HAP-1 (cell line): Measurements from ENCODE around the gene TMEM129.
"Not testable (repeated sequence)": the region's sequence is repeated elsewhere in the genome, so short reads cannot be mapped to it uniquely, and the experiment has no call there.

ENCODE experiments used
- DNase-seq, 2 experiments: peaks; one replicate each; pipeline ENCODE4 v3.0.0-alpha.2; 2016 to 2020; ENCODE audit warnings: low spot score in 2 of 2
- H3K27me3 ChIP-seq: fragments of 250-450 bp; sonication (Bioruptor Pico); 2 replicates; pipeline ENCODE4 v1.5.1; 2020; ENCODE audit warnings: low read depth, mild to moderate bottlenecking, moderate library complexity
- H3K36me3 ChIP-seq: fragments of 250-450 bp; sonication (Bioruptor Pico); replicated peaks from 2 replicates; pipeline ENCODE4 v1.5.1; 2020; ENCODE audit warnings: mild to moderate bottlenecking
- H3K4me1 ChIP-seq: fragments of 250-450 bp; sonication (Bioruptor Pico); 2 replicates; pipeline ENCODE4 v1.5.1; 2020; ENCODE audit warnings: mild to moderate bottlenecking
- H3K4me3 ChIP-seq: fragments of 250-450 bp; sonication (Bioruptor Pico); 2 replicates; pipeline ENCODE4 v1.5.1; 2020; ENCODE audit warnings: mild to moderate bottlenecking, moderate library complexity
- H3K9me3 ChIP-seq: fragments of 250-450 bp; sonication (Bioruptor Pico); 2 replicates; pipeline ENCODE4 v1.5.1; 2020; ENCODE audit warnings: mild to moderate bottlenecking, moderate library complexity
- in situ Hi-C: fragments of 300-500 bp; cut with MboI; formaldehyde crosslinking; loops from 3 replicates; pipeline ENCODE4 v1.14.3; 2020; ENCODE audit warnings: low sequenced_read_pairs, inconsistent platforms, mixed read lengths

TMEM129 gene

DNA sequence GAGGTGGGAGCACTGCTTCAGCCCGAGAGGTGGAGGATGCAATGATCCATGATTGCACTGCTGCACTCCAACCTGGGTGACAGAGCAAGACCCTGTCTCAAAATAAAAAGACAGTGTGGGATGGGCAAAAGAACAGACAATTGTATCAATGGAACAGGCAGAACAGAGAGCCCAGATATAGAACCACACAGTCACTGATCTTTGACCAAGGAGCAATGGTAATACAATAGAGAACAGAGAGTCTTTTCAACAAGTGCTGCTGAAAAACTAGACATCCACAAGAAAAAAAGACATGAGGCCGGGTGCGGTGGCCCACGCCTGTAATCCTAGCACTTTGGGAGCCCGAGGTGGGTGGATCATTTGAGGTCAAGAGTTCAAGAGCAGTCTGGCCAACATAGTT lies 42.9 kb downstream of the TMEM129 start:
- H3K4me3 ChIP-seq: no peak overlapping the region
- no peaks in the 10 kb centered on the region for H3K9me3 ChIP-seq
- H3K27me3 ChIP-seq: no peaks in the 10 kb centered on the region
- no peaks in the 10 kb centered on the region for H3K36me3 ChIP-seq
- in situ Hi-C loops: no loop called here
- H3K4me1 ChIP-seq: no peaks in the 10 kb centered on the region
- no peak for DNase-seq

DNA sequence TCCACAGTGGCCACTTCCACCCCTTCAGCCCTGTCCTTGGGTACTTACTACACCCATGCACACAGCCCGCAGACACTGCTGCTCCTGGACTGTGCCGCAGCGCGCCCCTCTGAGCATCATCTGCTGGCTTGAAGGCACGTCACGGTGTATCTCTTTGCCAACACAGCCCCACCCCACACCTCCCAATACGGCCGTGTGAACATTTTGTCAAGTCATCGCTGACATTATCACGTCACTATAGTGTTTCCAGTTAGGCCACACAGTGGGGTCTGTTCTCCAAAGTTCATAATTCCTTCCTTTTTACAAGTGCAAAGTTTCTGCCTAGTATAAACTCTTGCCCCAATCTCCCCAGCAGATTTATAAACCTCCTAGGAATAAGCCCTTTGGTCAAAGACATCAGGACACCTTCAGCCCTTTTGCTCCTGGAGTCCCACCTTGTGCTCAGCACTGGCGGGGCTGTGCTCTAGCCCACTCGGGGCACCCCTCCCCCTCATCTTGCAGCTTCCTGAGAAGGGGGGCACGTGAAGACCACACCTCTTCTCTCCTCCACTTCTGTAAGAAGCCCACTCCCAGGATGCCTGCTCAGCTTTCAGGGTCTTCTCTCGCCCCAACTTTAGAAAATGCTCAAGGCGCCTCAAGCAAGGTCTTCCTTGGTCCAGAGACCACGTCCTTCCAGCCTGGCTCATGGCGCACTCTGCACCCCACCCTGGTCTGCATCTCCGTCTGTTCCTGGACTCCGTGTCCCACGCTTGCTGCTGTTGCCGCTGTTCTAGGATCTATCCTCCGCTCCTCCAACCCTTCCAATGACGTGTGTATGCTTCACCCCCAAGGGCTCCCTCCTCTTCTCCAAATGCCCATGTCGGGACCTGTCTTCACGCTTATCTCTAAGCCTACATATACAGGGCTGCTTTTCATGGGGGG lies 44.3 kb downstream of the TMEM129 start:
- Histone ChIP-seq H3K9me3 (no peaks in the 10 kb centered on the region), H3K4me1 (no peaks in the 10 kb centered on the region), H3K4me3 (no peak overlapping the region), H3K36me3 (no peaks in the 10 kb centered on the region), H3K27me3 (no peaks in the 10 kb centered on the region)
- DNase-seq: no peak
- in situ Hi-C loops: no loop called here

DNA sequence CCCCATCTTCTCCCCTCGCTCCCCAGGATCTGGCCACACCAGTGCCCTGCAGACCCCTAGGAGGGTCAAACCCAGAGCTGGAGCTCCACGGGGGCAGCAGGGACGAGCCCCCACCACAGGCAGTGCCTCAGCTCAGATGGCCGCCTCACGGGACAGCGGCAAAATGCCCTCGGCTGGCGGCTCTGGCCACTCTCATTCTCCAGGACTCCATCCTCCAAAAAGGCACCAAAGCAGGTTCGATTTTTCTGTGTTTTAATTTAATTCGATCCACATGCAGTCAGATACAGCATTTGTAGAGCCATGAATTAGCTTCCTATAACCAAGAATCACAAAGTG lies 45.4 kb downstream of the TMEM129 start:
- no peaks in the 10 kb centered on the region for H3K27me3 ChIP-seq
- no peak for DNase-seq
- no peaks in the 10 kb centered on the region for H3K4me1 ChIP-seq
- H3K9me3 ChIP-seq: no peaks in the 10 kb centered on the region
- in situ Hi-C loops: no loop called here
- no peaks in the 10 kb centered on the region for H3K36me3 ChIP-seq
- no peak overlapping the region for H3K4me3 ChIP-seq

DNA sequence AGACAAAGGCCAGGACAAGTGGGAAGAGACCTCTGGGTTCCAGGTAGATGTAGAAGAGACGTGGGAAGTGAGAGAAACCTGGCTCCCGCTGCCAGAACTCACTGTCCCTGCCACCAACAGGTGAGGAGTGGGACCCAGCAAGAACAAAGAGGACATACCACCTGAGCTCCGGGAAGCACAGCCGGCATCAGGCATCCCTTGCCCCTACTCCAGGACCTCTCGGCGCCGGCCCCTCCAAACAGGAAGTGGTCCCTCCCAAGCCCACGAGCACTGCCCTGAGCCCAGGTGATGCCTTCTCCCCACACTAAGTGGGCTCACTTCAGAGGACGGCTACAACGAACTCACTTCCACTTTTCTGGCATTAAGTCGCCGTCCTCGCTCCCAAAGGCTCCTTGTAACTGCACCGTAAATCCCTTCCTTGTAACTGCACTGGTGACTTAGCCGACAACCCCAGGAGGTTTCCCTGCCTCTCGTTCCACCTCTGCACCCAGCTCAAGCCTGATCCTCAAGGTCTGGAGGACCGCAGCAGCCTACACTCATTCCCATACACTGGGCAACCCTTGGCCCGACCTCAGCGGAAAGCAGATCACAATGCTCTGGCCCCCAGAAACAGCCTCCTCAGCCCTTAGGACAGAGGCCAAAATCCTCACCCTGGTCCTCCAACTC lies 45.9 kb downstream of the TMEM129 start:
- H3K36me3 ChIP-seq: no peaks in the 10 kb centered on the region
- no peak overlapping the region for H3K4me3 ChIP-seq
- H3K9me3 ChIP-seq: no peaks in the 10 kb centered on the region
- in situ Hi-C loops: no loop called here
- H3K4me1 ChIP-seq: no peaks in the 10 kb centered on the region
- DNase-seq: no peak
- no peaks in the 10 kb centered on the region for H3K27me3 ChIP-seq

DNA sequence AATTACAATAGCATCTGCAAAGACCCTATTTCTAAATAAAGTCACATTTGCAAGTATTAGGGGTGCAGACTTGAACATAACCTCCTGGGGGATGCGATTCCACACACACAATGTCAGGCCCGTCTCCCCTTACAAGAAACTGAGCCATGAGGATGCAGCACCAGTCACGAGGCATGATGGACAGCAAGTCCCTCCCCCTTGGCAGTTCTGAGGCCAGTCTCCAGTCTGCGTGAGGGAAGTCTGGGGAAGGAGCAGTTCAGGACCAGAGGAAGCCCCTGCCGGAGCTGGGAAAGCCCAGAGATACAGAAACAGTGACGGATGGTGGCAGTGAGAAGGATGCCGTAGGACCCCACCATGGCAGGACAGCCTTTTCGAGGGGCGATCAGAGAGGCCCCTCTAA lies 46.4 kb downstream of the TMEM129 start:
- in situ Hi-C loops: no loop called here
- H3K27me3 ChIP-seq: no peaks in the 10 kb centered on the region
- H3K36me3 ChIP-seq: no peaks in the 10 kb centered on the region
- no peak overlapping the region for H3K4me3 ChIP-seq
- no peaks in the 10 kb centered on the region for H3K4me1 ChIP-seq
- DNase-seq: no peak
- no peaks in the 10 kb centered on the region for H3K9me3 ChIP-seq

DNA sequence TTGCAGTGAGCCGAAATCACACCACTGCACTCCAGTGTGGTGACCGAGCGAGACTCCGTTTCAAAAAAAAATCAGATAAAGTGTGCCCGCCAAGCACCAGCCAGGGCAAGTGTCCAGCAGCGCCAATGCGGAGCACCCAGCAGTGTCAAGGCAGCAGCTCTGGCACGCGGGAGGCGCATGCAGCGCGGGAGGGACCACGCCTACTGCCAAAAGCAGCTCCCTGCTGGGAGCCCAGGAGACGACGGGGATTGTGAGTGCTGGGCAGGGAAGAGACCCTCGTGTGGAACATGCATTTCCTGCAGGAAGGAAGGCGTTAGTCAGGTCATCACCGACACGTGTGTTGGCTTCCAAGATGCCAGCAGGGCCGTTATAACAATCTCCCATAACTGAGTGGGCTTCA lies 47.5 kb downstream of the TMEM129 start:
- in situ Hi-C loops: no loop called here
- H3K36me3 ChIP-seq: no peaks in the 10 kb centered on the region
- H3K4me3 ChIP-seq: no peak overlapping the region
- DNase-seq: no peak
- no peaks in the 10 kb centered on the region for H3K9me3 ChIP-seq
- H3K27me3 ChIP-seq: no peaks in the 10 kb centered on the region
- no peaks in the 10 kb centered on the region for H3K4me1 ChIP-seq

DNA sequence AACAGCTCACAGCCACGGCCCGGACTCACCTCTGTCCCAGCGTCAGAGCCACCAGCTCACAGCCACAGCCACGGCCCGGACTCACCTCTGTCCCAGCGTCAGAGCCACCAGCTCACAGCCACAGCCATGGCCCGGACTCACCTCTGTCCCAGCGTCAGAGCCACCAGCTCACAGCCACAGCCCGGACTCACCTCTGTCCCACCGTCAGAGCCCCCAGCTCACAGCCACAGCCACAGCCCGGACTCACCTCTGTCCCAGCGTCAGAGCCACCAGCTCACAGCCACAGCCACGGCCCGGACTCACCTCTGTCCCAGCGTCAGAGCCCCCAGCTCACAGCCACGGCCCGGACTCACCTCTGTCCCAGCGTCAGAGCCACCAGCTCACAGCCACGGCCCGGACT lies 50.1 kb downstream of the TMEM129 start:
- DNase-seq, in situ Hi-C loops: not testable (repeated sequence)

DNA sequence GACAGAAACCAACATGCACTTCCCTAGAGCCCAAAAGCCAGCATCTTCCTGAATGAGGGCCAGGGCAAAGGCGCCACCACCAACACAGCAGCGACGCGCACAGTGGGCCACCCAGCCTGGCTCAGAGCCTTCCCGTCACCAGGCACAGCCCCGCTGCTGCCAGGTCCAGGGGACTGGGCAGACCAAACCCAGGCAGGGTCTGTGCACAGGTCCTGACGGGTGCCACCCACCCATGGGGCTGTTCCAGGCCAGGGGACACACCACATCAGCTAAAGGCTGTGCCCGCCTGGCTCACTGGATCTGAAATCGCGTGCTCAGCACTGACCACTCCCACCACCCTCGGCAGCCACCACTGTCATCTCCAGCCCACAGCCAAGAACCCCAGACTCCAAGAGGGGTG lies 50.8 kb downstream of the TMEM129 start:
- Histone ChIP-seq H3K36me3 (no peaks in the 10 kb centered on the region), H3K9me3 (no peaks in the 10 kb centered on the region), H3K4me1 (no peaks in the 10 kb centered on the region), H3K4me3 (no peak overlapping the region), H3K27me3 (no peaks in the 10 kb centered on the region)
- in situ Hi-C loops: no loop called here
- DNase-seq: no peak

More for the DNA sequence above, 50.1 kb downstream of the TMEM129 start:
- H3K4me3 ChIP-seq, H3K4me1 ChIP-seq, H3K27me3 ChIP-seq, H3K36me3 ChIP-seq, H3K9me3 ChIP-seq: not testable (repeated sequence)

DNA sequence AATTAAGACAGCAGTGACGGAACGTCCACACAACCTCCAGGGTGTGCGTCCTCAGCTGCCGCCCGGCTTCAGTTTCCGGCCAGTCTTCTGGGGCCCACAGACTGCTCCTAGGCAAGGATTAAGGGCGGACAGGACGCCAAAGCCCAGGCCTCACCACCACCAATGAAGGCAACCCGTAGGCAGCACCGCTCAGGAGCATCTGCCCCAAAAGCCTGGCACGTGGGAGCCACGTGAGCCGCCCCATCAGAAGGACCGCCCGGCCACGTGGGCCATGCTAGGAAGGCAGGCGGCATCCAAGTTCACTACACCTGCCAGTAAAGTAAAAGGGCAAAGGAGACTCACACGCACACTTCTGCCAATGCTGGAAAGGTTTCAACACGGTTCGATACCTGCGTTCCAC lies 51.3 kb downstream of the TMEM129 start:
- no peaks in the 10 kb centered on the region for H3K27me3 ChIP-seq
- DNase-seq: no peak
- in situ Hi-C loops: no loop called here
- H3K4me3 ChIP-seq: no peak overlapping the region
- no peaks in the 10 kb centered on the region for H3K4me1 ChIP-seq
- no peaks in the 10 kb centered on the region for H3K36me3 ChIP-seq
- H3K9me3 ChIP-seq: no peaks in the 10 kb centered on the region

DNA sequence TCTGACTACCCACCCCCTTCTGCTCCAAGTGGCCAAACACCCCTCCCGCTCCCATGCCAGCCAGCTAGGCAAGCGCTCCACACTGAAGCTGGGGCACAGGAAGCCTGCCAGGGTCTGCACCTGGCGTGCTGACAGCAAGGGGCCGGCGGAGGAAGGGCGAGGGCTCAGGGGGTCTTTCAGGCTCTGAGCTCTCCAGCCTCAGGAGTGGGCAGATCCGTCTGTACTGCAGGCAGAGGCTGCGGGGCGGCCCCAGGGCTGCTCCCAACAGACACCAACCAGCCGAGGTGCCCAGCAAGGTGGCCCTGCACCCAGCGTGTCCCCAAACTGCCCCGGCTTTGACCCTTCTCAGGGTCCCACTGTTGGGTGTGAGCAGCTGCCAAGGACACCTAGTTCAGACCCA lies 51.9 kb downstream of the TMEM129 start:
- no peaks in the 10 kb centered on the region for H3K9me3 ChIP-seq
- H3K4me3 ChIP-seq: no peak overlapping the region
- no peaks in the 10 kb centered on the region for H3K4me1 ChIP-seq
- in situ Hi-C loops: no loop called here
- H3K36me3 ChIP-seq: no peaks in the 10 kb centered on the region
- DNase-seq: no peak
- H3K27me3 ChIP-seq: no peaks in the 10 kb centered on the region

DNA sequence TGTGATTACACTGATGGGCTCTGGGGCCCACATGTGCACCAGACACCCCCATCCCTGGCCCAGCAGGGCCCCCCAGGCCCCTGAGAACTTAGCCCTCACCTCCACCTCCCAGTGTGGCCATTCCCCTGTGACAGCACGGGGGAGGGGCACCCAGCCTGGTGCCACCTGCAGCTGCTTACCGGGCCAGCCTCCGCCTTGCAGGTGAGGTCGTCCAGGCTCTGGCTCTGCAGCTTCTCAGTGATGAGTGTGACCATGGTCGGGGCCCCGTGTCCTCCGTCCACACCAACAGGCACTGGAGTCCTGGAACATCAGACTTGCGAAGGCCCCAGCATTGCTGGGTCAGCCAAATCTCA lies 52.7 kb downstream of the TMEM129 start:
- H3K9me3 ChIP-seq: no peaks in the 10 kb centered on the region
- no peak for DNase-seq
- no peaks in the 10 kb centered on the region for H3K27me3 ChIP-seq
- in situ Hi-C loops: no loop called here
- no peaks in the 10 kb centered on the region for H3K4me1 ChIP-seq
- no peak overlapping the region for H3K4me3 ChIP-seq
- H3K36me3 ChIP-seq: no peaks in the 10 kb centered on the region

DNA sequence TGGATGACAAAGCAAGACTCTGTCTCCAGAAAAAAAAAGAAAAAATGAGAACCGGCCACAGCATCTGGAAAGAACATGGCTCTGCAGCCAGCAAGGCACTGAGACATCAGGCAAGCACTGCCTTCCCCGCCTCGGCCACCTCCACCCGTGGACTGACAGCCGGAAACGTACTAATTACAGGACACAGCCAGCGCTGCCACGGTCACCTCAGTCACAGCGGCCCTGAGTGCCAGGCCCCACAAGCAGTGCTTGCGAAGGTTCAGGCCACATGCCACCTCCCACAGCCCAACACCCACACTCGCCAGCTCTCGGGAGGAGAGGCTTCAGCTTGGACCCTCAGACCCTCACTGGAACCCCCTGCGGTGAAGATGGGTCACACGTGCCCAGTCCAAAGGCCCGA lies 53.9 kb downstream of the TMEM129 start:
- Histone ChIP-seq H3K9me3 (no peaks in the 10 kb centered on the region), H3K4me1 (no peaks in the 10 kb centered on the region), H3K36me3 (no peaks in the 10 kb centered on the region), H3K27me3 (no peaks in the 10 kb centered on the region), H3K4me3 (no peak overlapping the region)
- in situ Hi-C loops: no loop called here
- no peak for DNase-seq

DNA sequence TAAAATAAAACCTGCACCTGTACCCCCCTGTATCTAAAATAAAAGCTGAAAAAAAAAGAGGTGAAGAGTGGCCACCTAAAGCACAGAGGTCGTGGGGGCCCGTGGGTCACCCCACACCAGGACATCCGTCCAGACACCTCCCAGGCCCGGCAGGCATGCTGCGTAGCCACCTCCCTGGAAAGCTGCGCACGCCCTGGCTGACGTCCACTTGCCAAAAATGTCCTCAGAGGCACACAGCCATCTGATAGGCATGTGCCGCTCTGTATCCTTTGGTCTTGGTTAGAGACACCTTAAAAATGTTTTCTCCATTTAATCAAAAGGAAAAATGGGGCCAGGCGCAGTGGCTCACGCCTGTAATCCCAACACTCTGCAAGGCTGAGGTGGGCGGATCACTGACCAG lies 54.7 kb downstream of the TMEM129 start:
- Histone ChIP-seq H3K4me3 (no peak overlapping the region), H3K4me1 (no peaks in the 10 kb centered on the region), H3K27me3 (no peaks in the 10 kb centered on the region), H3K9me3 (no peaks in the 10 kb centered on the region), H3K36me3 (no peaks in the 10 kb centered on the region)
- in situ Hi-C loops: no loop called here
- no peak for DNase-seq
